GM23338 (cell line): ENCODE results near the gene SETD1A. TPM values are rescaled to one million over a fixed set of nuclear protein-coding genes. Genes with fewer than 3 reads are reported as not detected.
A peak's percentile ranks its signal among the peaks of the same experiment; 100 is the strongest.

Experiments used
- ATAC-seq: fragments of 200-7000 bp; cut with Tn5 transposase; 3 replicates; pipeline ENCODE4 v1.9.1; 2020
- DNase-seq: peaks from one replicate; pipeline ENCODE4 v3.0.0-alpha.2; 2015; ENCODE audit warnings: low spot score
- H2AFZ ChIP-seq: fragments of 200-600 bp; sonication (generic); 2 replicates; pipeline ENCODE4 v1.8.0; 2016; ENCODE audit warnings: antibody characterized with exemption, mild to moderate bottlenecking, moderate library complexity
- H3F3A ChIP-seq: fragments of 200-600 bp; sonication (generic); replicated peaks from 2 replicates; pipeline ENCODE4 v1.8.0; 2017; ENCODE audit warnings: antibody characterized with exemption, mixed run types, low read depth
- H3K27ac ChIP-seq: fragments of 200-600 bp; sonication (generic); 2 replicates; pipeline ENCODE4 v1.6.1; 2016; ENCODE audit warnings: low read depth
- H3K27me3 ChIP-seq: fragments of 200-600 bp; sonication (generic); 2 replicates; pipeline ENCODE4 v1.8.0; 2016; ENCODE audit warnings: mild to moderate bottlenecking, mixed run types, moderate library complexity; ENCODE audit not compliant: insufficient read depth
- H3K36me3 ChIP-seq: fragments of 200-600 bp; sonication (generic); 2 replicates; pipeline ENCODE4 v1.8.0; 2016; ENCODE audit warnings: mild to moderate bottlenecking; ENCODE audit not compliant: insufficient read depth
- H3K4me1 ChIP-seq: fragments of 200-600 bp; sonication (generic); 2 replicates; pipeline ENCODE4 v1.8.0; 2016; ENCODE audit warnings: mild to moderate bottlenecking, moderate library complexity; ENCODE audit not compliant: insufficient read depth
- H3K4me2 ChIP-seq: fragments of 200-600 bp; sonication (generic); 2 replicates; pipeline ENCODE4 v1.7.1; 2017; ENCODE audit warnings: mixed run types
- H3K4me3 ChIP-seq: fragments of 200-600 bp; sonication (generic); 2 replicates; pipeline ENCODE4 v1.6.1; 2016; ENCODE audit warnings: mixed run types
- H3K79me2 ChIP-seq: fragments of 200-600 bp; sonication (generic); replicated peaks from 2 replicates; pipeline ENCODE4 v1.8.0; 2017; ENCODE audit warnings: mild to moderate bottlenecking; ENCODE audit not compliant: insufficient read depth
- H3K9me2 ChIP-seq: fragments of 200-600 bp; sonication (generic); 2 replicates; pipeline ENCODE4 v1.8.0; 2017; ENCODE audit not compliant: insufficient read depth
- H4K20me1 ChIP-seq: fragments of 200-600 bp; sonication (generic); replicated peaks from 2 replicates; pipeline ENCODE4 v1.8.0; 2017; ENCODE audit warnings: mild to moderate bottlenecking; ENCODE audit not compliant: insufficient read depth
- H3K27ac Mint-ChIP-seq: 2 replicates; pipeline ENCODE4 v1.8.0; 2020; ENCODE audit warnings: inconsistent platforms, mild to moderate bottlenecking, moderate library complexity, mixed read lengths
- H3K27me3 Mint-ChIP-seq: 3 replicates; pipeline ENCODE4 v1.8.0; 2022; ENCODE audit warnings: low read depth, mild to moderate bottlenecking, moderate library complexity, mixed read lengths, inconsistent platforms; ENCODE audit not compliant: insufficient read depth, poor library complexity
- H3K36me3 Mint-ChIP-seq: 3 replicates; pipeline ENCODE4 v1.8.0; 2021; ENCODE audit warnings: low read depth, mild to moderate bottlenecking, inconsistent platforms, moderate library complexity, mixed read lengths
- H3K4me1 Mint-ChIP-seq: 3 replicates; pipeline ENCODE4 v1.8.0; 2020; ENCODE audit warnings: mild to moderate bottlenecking, inconsistent platforms, mixed read lengths
- H3K4me3 Mint-ChIP-seq: 3 replicates; pipeline ENCODE4 v1.8.0; 2021; ENCODE audit warnings: moderate library complexity, mild to moderate bottlenecking, inconsistent platforms, mixed read lengths
- H3K9me3 Mint-ChIP-seq: 3 replicates; pipeline ENCODE4 v1.8.0; 2020; ENCODE audit warnings: moderate library complexity, mild to moderate bottlenecking, inconsistent platforms, mixed read lengths
- CREB1 ChIP-seq: fragments of 250-450 bp; sonication (Bioruptor Pico); IDR thresholded peaks from 2 replicates; pipeline ENCODE4 v1.5.0; 2020; ENCODE audit warnings: low read depth, mild to moderate bottlenecking, moderate library complexity
- CTCF ChIP-seq, 2 experiments: fragments of 200-600 bp in 1 of 2; sonication (generic) in 1 of 2; conservative IDR thresholded peaks; 2 replicates each; pipeline versions ENCODE4 v1.5.1 to v1.6.1; 2016 to 2017; ENCODE audit warnings: antibody characterized with exemption in 2 of 2, low read depth in 2 of 2, mild to moderate bottlenecking in 2 of 2, moderate library complexity in 1 of 2
- ETS1 ChIP-seq: IDR thresholded peaks from 2 replicates; pipeline ENCODE4 v1.6.1; 2016; ENCODE audit warnings: antibody characterized with exemption
- EZH2 ChIP-seq: fragments of 200-600 bp; sonication (generic); IDR thresholded peaks from one replicate; pipeline ENCODE4 v1.8.0; 2017; ENCODE audit warnings: antibody characterized with exemption, mild to moderate bottlenecking, low read depth; ENCODE audit not compliant: unreplicated experiment
- JUNB ChIP-seq: IDR thresholded peaks from one replicate; pipeline ENCODE4 v1.6.1; 2016; ENCODE audit warnings: antibody characterized with exemption; ENCODE audit not compliant: unreplicated experiment
- POLR2AphosphoS5 ChIP-seq: IDR thresholded peaks from 2 replicates; pipeline ENCODE4 v1.6.1; 2016; ENCODE audit warnings: antibody characterized with exemption, low read depth
- ZNF331 ChIP-seq: fragments of 250-450 bp; sonication (Bioruptor Pico); IDR thresholded peaks from 2 replicates; pipeline ENCODE4 v1.5.0; 2020; ENCODE audit warnings: low read depth, mild to moderate bottlenecking, moderate library complexity
- ZNF462 ChIP-seq: fragments of 250-450 bp; sonication (Bioruptor Pico); IDR thresholded peaks from 2 replicates; pipeline ENCODE4 v1.5.0; 2020; ENCODE audit warnings: mild to moderate bottlenecking, moderate library complexity
- long read RNA-seq: library from polyadenylated mRNA; unstranded; transcript quantifications from one replicate; pipeline ENCODE4 v2.0.0, GENCODE V29; 2020; ENCODE audit not compliant: unreplicated experiment
- polyA plus RNA-seq: library from polyadenylated mRNA; unstranded; fragments of >200 nt; fragmentation: Nextera tagmentation; extraction: Ambion mirVana; gene quantifications from 2 replicates; pipeline ENCODE4 v1.2.1, GENCODE V29; 2016
- total RNA-seq: library from RNA; depleted of rRNA; stranded (reverse); fragments of >200 nt; shearing (Covaris generic); gene quantifications from 2 replicates; pipeline ENCODE4 v1.2.3, GENCODE V29; 2014; rRNA removed

SETD1A gene
- total RNA-seq (14.5 and 21.9 TPM in 2 replicates), polyA plus RNA-seq (10.8 and 10.9 TPM in 2 replicates)
- long read RNA-seq, partial matches to known transcripts: 2 of 4 reads
- long read RNA-seq, other reads (novel, unspliced or antisense): 2 of 4 reads

GRCh38 chr16:30957456-30958174 lies at the start of gene SETD1A:
Gene SETD1A (plus strand): TSS chr16:30957754. CDS start chr16:30958732, 978 bp downstream.
- H3K27me3 Mint-ChIP-seq: peaks cover 13% of the 10 kb centered on the region
- Histone ChIP-seq H3K4me1 (no peaks in the 10 kb centered on the region), H2AFZ (peak within 1 kb of the TSS; percentile 100), H3K4me3 (peak within 1 kb of the TSS; percentile 100), H3F3A (peaks cover 30% of the 10 kb centered on the region), H3K79me2 (peaks cover 33% of the 10 kb centered on the region), H4K20me1 (peaks cover 26% of the 10 kb centered on the region), H3K36me3 (peaks cover 37% of the 10 kb centered on the region), H3K9me2 (no peaks in the 10 kb centered on the region), H3K4me2 (peak within 1 kb of the TSS; percentile 99), H3K27me3 (no peaks in the 10 kb centered on the region), H3K27ac (peak within 1 kb of the TSS; percentile 100)
- H3K4me3 Mint-ChIP-seq: peak within 1 kb of the TSS; percentile 95
- ATAC-seq: peak; percentile 71
- H3K9me3 Mint-ChIP-seq: no peaks in the 10 kb centered on the region
- DNase-seq: peak; percentile 99
- peak within 1 kb of the TSS; percentile 100 for H3K27ac Mint-ChIP-seq
- H3K36me3 Mint-ChIP-seq: peaks cover 42% of the 10 kb centered on the region
- peaks cover 13% of the 10 kb centered on the region for H3K4me1 Mint-ChIP-seq
- TF ChIP-seq EZH2 (no peak), POLR2AphosphoS5 (peak; percentile 14; the same call in 1 of the 2 replicates), CTCF (conservative IDR thresholded peaks at IDR 0.05; ENCODE audit: low read depth in 2 of 2) (no peak), ZNF462 (CRISPR knock-in tag) (no peak), JUNB (no peak), ZNF331 (CRISPR knock-in tag) (no peak), CREB1 (CRISPR knock-in tag) (peak; percentile 90), ETS1 (0 out of 2 replicates have a peak, but pooled peaks have one; percentile 15)
